Skeletal muscle tissue (tissue), 4 donors: Measurements from ENCODE around the gene SRSF6. TPM values are rescaled to one million over a fixed set of nuclear protein-coding genes. Genes with fewer than 3 reads are reported as not detected.
"Not testable (repeated sequence)": the region's sequence is repeated elsewhere in the genome, so short reads cannot be mapped to it uniquely, and the experiment has no call there.

Experiments
- H3K27ac ChIP-seq: one replicate; pipeline ENCODE4 v1.7.0; 2013; ENCODE audit warnings: mild to moderate bottlenecking, low read depth, low read length, inconsistent platforms
- H3K27me3 ChIP-seq, 3 donors: one replicate each; pipeline ENCODE4 v1.7.0; 2013; ENCODE audit warnings: low read length in 3 of 3; ENCODE audit not compliant: control insufficient read depth in 3 of 3, insufficient read depth in 3 of 3
- H3K36me3 ChIP-seq, 3 donors: one replicate each; pipeline ENCODE4 v1.7.0; 2013; ENCODE audit warnings: low read length in 3 of 3; ENCODE audit not compliant: control insufficient read depth in 3 of 3, insufficient read depth in 3 of 3
- H3K4me1 ChIP-seq, 3 donors: one replicate each; pipeline ENCODE4 v1.7.0; 2013; ENCODE audit warnings: low read length in 3 of 3, mild to moderate bottlenecking in 3 of 3; ENCODE audit not compliant: control insufficient read depth in 3 of 3, insufficient read depth in 3 of 3
- H3K4me3 ChIP-seq, 3 donors: one replicate each; pipeline ENCODE4 v1.7.0; 2013; ENCODE audit warnings: low read length in 3 of 3
- H3K9ac ChIP-seq, 3 donors: one replicate each; pipeline ENCODE4 v1.7.0; 2013; ENCODE audit warnings: low read length in 3 of 3, mild to moderate bottlenecking in 3 of 3, moderate library complexity in 2 of 3, low read depth in 1 of 3
- H3K9me3 ChIP-seq, 3 donors: one replicate each; pipeline ENCODE4 v1.7.0; 2013; ENCODE audit warnings: low read length in 3 of 3; ENCODE audit not compliant: control insufficient read depth in 3 of 3
- total RNA-seq: library from RNA; depleted of rRNA; stranded (reverse); fragments of >200 nt; gene quantifications from one replicate; pipeline ENCODE4 v1.2.3, GENCODE V29; 2014
- donor health status: Osteomylitis.

The SRSF6 gene
- 44.9 TPM for total RNA-seq

- Histone ChIP-seq H3K27me3 (peaks cover 0 to 8% (median 0%) of the 10 kb centered on the region in 3 donors), H3K27ac (peak within 1 kb of the TSS; percentile 100), H3K9me3 (no peaks in the 10 kb centered on the region), H3K4me3 (peak within 1 kb of the TSS; percentile 92 to 96 (median 95)), H3K9ac (peak within 1 kb of the TSS; percentile 98 to 100 (median 100)), H3K4me1 (peaks cover 14 to 16% (median 14%) of the 10 kb centered on the region in 3 donors), H3K36me3 (peaks cover 26 to 35% (median 33%) of the 10 kb centered on the region in 3 donors)
Measured at GRCh38 chr20:43457640-43458421, at the start of gene SRSF6. SRSF6 (plus strand) TSS chr20:43457896; CDS start chr20:43458034, 138 bp downstream.

- Histone ChIP-seq H3K9me3 (peaks cover 0 to 3% (median 0%) of the 10 kb centered on the region in 3 donors), H3K36me3 (no peaks in the 10 kb centered on the region), H3K9ac (no peak overlapping the region), H3K4me1 (no peaks in the 10 kb centered on the region), H3K4me3 (no peak overlapping the region), H3K27me3 (no peaks in the 10 kb centered on the region), H3K27ac (no peak overlapping the region)
Measured at GRCh38 chr20:43408848-43409576, 48.7 kb upstream of the SRSF6 start.

- H3K4me1 ChIP-seq, result no peaks in the 10 kb centered on the region
- H3K9ac ChIP-seq, result no peak overlapping the region
- no peaks in the 10 kb centered on the region for H3K36me3 ChIP-seq
- H3K9me3 ChIP-seq, result peaks cover 0 to 3% (median 0%) of the 10 kb centered on the region in 3 donors
- no peak overlapping the region for H3K27ac ChIP-seq
- H3K27me3 ChIP-seq, result no peaks in the 10 kb centered on the region
- no peak overlapping the region for H3K4me3 ChIP-seq
Measured at GRCh38 chr20:43409577-43409913, 48.2 kb upstream of the SRSF6 start.

- Histone ChIP-seq H3K36me3 (no peaks in the 10 kb centered on the region), H3K27me3 (peaks cover 0 to 5% (median 5%) of the 10 kb centered on the region in 3 donors), H3K9ac (no peak overlapping the region), H3K4me3 (no peak overlapping the region), H3K27ac (no peak overlapping the region), H3K9me3 (peaks cover 0 to 7% (median 0%) of the 10 kb centered on the region in 3 donors), H3K4me1 (no peaks in the 10 kb centered on the region)
Measured at GRCh38 chr20:43415661-43416430, 41.9 kb upstream of the SRSF6 start.

- Histone ChIP-seq H3K4me3 (no peak overlapping the region), H3K27me3 (peaks cover 0 to 5% (median 5%) of the 10 kb centered on the region in 3 donors), H3K9ac (no peak overlapping the region), H3K4me1 (no peaks in the 10 kb centered on the region), H3K36me3 (no peaks in the 10 kb centered on the region), H3K9me3 (peaks cover 0 to 7% (median 0%) of the 10 kb centered on the region in 3 donors), H3K27ac (no peak overlapping the region)
Measured at GRCh38 chr20:43416591-43417228, 41.0 kb upstream of the SRSF6 start.

GRCh38 chr20:43420192-43420591, 37.5 kb upstream of the SRSF6 start:
- Histone ChIP-seq H3K27ac (no peak overlapping the region), H3K9ac (no peak overlapping the region), H3K4me3 (no peak overlapping the region), H3K9me3 (peaks cover 0 to 7% (median 0%) of the 10 kb centered on the region in 3 donors), H3K36me3 (no peaks in the 10 kb centered on the region), H3K27me3 (peaks cover 4 to 5% (median 5%) of the 10 kb centered on the region in 3 donors), H3K4me1 (no peaks in the 10 kb centered on the region)

- H3K9me3 ChIP-seq, H3K4me1 ChIP-seq, H3K4me3 ChIP-seq, H3K27ac ChIP-seq, H3K36me3 ChIP-seq, H3K9ac ChIP-seq, H3K27me3 ChIP-seq: not testable (repeated sequence)
Measured at GRCh38 chr20:43420913-43421312, 36.8 kb upstream of the SRSF6 start.

GRCh38 chr20:43426172-43426571, 31.5 kb upstream of the SRSF6 start:
- H3K4me3 ChIP-seq, result no peak overlapping the region
- H3K9me3 ChIP-seq, result no peaks in the 10 kb centered on the region
- peaks cover 0 to 4% (median 3%) of the 10 kb centered on the region in 3 donors for H3K27me3 ChIP-seq
- H3K27ac ChIP-seq, result no peak overlapping the region
- no peak overlapping the region for H3K9ac ChIP-seq
- no peaks in the 10 kb centered on the region for H3K4me1 ChIP-seq
- no peaks in the 10 kb centered on the region for H3K36me3 ChIP-seq

GRCh38 chr20:43430265-43431133, 27.2 kb upstream of the SRSF6 start:
- H3K27ac ChIP-seq, result no peak overlapping the region
- no peak overlapping the region for H3K4me3 ChIP-seq
- H3K27me3 ChIP-seq, result peaks cover 0 to 3% (median 0%) of the 10 kb centered on the region in 3 donors
- H3K4me1 ChIP-seq, result no peaks in the 10 kb centered on the region
- H3K36me3 ChIP-seq, result no peaks in the 10 kb centered on the region
- no peaks in the 10 kb centered on the region for H3K9me3 ChIP-seq
- H3K9ac ChIP-seq, result no peak overlapping the region
